Umbilical cord (tissue), 2 donors: ENCODE measurements around the gene S100A4. TPM values are rescaled to one million over a fixed set of nuclear protein-coding genes. Genes with fewer than 3 reads are reported as not detected.

Experiments used
- DNase-seq: peaks from one replicate; pipeline ENCODE4 v3.0.0-alpha.2; 2015; ENCODE audit warnings: low spot score
- total RNA-seq: library from RNA; depleted of rRNA; stranded (reverse); fragments of >200 nt; gene quantifications from one replicate; pipeline ENCODE4 v1.2.3, GENCODE V29; 2014; ENCODE audit warnings: low replicate concordance; ENCODE audit not compliant: insufficient read depth

The S100A4 gene
- total RNA-seq, 1 donor from 2014 or later = 122 TPM

DNA sequence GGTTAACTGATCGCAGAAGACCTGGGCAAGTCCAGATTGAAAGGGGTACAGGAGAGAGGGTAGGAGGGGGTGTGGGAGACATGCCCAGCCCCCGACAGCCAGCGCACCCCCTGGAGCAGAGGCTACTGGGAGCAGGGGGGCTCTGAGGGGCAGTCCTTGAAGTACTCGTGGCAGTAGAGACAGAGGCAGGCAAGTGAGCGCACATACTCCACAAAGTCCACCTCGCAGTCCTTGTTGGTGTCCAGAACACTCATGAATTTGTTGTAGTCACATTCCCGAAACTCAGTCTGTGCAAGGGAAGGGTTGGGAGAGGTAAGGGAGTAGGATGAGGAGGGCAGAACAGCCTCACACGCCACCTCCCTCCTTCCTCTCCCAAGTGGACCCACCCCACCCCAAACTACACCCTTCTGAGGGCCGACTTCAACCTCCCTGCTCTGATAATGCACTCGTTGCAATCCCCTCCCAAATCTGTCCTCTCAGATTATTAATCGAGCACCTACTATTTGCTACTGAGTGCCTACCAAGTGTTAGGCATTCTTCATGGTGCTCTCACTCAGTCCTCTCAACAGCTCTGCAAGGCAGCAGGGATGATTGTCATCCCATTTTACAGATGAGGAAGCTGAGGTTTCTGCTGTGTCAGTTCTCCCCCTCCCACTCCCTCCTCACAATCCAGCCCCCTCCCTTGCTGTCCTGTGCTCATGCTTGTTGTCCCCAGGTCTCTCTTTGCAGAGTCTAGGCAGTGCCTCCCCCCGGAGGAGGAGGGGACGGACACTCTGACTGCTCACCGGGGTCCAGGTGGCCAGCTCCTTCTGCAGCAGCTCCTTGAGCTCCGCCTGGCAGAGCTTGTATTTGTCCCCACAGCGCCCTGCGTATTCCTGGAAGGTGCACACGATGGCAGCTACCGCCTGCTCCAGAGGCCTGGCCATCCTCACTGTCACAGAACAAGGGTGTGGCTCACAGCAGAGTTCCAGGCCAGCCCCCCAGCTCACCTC is 2.2 kb upstream of the S100A4 start:
- no peak for DNase-seq

GRCh38 chr1:153546796-153547559 is 1.4 kb upstream of the S100A4 start:
- peak; percentile 84 for DNase-seq

- DNase-seq = no peak
Observed at GRCh38 chr1:153546371-153546770, 765 bp upstream of the S100A4 start.

DNA sequence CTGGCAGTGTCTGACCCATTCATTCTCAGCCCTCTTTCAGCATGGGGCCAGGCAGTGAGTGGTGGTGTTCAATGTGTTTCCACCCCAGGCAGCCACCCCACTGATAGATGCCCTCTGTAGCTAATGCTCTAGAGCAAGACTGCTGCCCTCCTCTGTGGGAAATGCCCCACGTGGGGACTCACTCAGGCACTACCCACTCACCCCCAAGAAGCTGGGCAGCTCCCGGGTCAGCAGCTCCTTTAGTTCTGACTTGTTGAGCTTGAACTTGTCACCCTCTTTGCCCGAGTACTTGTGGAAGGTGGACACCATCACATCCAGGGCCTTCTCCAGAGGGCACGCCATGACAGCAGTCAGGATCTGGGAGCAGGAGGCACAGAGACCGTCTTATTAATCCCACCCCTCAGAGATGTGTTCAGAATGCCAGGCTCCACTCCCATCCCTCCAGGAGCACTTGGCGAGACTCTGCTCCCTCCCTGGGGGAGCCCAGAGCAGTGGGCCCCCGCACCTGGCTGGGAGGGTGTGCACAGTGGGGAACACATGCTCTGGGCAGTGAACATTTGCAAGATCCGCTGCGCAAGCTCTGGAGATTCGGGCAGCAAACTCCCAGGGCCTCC is 1.0 kb downstream of the S100A4 start:
- DNase-seq = no peak

GRCh38 chr1:153543736-153544135 is 1.9 kb downstream of the S100A4 start:
- DNase-seq = no peak

DNA sequence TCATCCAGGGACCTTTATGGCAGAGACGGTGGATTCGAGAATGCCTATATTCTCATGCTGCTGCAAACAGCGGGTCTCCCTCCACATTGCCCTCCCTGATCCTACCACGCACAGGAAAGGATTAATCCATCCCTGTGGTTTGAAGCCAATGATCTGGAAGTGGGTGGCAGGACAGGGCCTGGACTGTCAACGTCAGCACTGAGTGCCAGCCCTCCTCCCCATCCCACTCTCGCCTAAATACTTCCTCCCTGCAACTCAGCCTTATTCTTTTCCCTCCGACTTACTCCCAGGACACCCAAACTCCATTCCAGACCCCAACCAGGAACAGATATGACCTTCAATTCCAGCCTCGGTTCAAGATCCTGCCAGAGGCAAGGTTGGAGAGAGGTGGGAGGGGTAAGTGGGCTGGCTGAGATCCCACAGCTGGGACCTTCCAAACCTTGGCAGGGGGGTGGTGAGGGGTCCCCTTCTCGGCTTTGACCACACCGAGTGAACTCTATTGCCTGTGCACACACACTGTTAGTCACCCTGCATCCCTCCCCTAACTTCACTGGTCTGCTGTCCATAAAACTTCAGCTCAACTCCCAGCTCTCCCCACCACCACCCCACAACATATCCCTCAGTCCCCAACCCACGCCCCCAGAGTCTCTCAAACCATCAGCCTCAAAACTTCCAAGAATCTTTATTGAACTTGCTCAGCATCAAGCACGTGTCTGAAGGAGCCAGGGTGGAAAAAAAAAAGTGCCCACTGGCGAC is 2.5 kb downstream of the S100A4 start:
- DNase-seq = no peak

DNA sequence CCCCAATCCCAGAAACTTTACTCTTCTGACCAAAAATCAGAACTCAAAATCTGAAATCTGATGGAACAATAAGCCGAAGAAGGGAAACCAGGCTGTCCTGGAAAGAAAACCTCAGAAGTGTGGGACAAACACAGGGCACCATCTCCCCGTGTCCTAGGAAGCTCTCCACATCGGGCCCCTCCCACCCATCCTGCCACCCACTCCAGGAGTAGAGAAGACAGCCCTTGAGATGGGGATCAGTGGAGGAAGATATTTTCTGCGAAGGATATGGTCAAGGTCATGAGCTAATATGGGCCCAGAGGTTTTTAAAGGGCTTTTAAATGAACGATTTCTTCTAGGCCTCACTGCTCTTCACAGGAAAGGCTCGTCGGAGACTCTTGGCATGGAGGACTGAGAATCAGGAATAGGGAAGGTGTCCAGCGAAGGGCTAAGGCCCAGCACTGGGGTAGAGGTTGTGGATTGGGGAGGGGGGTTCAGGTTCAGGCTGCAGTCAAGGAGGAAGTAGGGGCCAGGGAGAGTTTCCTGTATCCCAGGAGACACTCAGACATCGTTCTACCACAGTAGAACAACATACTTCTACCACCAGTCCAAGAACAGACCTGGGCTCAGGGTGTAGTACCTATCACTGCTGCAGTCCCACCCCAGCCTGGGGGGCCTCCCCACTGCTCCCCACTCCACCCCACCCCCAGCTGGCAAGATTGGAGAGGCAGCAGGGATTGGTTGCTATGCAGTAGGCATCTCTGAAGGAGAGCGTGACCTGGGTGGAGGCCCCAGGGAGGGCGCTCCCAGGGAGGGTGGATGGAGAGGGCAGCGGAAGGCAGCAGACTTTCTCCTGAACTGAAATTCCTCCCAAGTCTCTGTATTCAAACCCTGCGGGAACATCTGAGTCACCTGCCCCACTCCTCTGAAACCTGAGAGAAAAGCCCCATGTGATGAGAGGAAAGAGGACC is 3.7 kb downstream of the S100A4 start:
- no peak for DNase-seq

DNA sequence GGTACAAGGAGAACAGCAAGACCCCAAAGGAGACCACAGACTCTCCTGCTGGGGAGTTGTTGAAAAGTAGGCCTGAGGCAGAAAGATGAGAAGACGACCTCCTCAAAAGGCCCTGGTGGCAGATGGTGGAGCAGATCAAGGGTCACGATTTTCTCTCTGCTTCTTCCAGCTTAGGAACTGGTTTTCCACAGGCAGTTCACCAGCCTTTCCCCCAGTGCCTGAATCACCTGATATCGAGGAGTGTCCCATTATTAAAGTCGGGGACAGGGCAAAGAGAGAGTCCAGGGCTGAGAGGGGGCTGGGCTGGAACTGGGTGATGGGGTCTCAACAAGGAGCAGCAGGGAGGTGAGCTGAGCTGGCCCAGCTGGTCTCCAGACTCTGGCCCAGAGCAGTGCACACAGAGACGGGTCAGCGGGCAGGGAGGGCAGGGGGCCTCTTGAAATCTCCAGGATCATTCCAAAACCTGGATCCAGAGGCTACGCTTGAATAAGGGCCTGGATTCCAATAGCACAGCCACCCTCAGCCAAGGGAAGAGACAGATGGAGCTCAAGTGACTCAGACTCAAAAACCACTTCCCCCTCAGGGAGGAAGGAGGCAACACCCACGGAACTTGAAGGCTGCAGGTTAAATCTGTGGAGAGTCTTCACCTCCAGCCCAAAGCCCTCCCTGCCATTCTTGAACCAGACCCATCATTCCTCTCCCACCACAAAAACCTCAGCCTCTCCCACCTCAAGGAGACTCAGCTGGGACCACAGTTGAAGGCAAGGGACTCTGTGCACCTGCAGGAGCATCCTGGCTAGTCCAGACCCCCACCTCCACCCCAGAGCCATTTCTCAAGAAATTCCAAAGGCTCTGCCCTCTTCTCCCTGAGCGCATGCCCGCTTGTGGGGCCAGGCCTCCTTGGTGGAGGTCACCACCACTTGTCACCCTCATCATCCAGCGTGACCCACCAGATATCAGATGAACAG is 4.9 kb downstream of the S100A4 start, which contains the start of gene S100A5:
Gene S100A5 (minus strand): TSS at position 541 of the 968 bp plus-strand sequence. CDS start 743 bp downstream, outside the sequence.
- no peak for DNase-seq

- DNase-seq = no peak
Observed at GRCh38 chr1:153539395-153540093, 6.1 kb downstream of the S100A4 start.

- DNase-seq = no peak
Observed at GRCh38 chr1:153538315-153538821, 7.2 kb downstream of the S100A4 start.

- DNase-seq = no peak
Observed at GRCh38 chr1:153537376-153537730, 8.3 kb downstream of the S100A4 start.

DNA sequence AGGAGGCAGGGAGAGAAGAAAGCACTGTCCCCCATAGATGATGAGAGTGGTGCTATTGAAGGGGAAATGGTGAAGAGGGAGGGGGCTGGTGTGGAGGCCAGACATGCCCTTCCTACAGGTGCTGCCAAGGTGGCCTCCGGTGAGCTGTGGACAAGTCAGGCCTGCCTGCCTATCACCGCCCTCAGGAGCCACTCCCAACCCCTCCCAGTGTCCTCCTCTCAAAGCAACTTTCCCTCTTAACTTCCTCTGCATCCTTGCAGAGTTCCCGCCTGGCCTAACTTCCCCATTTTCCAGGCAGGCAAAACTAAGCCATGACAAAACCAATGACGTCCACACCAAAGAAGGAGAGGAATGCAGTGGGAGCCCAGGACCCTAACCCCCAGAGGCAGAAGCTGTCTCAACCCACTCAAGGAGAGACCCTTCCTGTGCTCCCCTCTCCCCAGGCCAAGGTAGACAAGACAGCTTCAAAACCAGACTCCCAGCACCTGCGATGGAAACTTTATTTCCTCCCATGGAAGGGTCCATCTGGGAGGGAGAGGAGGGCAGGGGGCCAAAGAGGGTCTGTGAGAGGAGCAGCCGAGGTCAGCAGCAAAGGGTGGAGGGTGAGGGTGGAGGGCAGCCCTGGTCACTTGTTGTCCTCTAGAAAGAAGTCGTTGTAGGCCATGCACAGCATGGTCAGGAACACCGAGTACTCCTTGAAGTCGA is 8.8 kb downstream of the S100A4 start:
- DNase-seq = no peak

DNA sequence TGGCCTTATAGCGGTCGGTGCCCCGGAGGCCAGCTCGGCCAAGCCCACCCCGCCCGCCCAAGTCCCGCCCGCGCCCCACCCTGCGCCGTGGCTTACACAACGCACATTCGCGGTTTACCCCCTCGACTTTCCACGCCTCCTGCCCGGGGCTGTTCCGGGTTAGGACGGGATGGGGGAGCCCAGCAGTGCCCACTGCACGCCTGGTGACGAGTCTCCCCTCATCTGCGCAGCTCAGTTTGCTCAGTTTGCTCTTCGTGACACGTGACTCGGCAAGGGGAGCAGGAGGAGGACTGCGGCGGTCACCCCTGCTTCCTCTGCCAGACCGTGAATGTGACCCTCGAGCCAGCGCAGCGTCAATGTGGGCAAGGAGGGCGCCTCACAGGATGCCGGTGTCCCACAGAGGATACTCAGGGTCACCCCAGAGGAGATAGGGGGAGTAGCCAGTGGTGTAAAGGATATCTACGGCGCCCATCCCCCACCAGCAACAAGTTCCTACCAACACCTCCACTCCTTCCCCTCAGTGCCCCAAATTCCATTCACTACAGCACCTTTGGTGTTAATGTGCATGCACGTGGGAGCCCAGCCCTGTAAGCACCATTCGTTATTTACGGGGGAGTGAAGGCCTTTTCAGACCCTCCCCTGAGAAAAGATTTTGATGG is 9.5 kb downstream of the S100A4 start:
- peak; percentile 89 for DNase-seq

- DNase-seq = no peak
Observed at GRCh38 chr1:153535242-153536011, 10.2 kb downstream of the S100A4 start, which contains the start of gene S100A6. TSS of gene S100A6 (minus strand) at chr1:153535991. CDS start at chr1:153535339, 652 bp downstream.

GRCh38 chr1:153534925-153535241 is 10.7 kb downstream of the S100A4 start:
- DNase-seq = no peak
